Subcutaneous adipose tissue (tissue), 4 donors: ENCODE data around the gene MRPL58. TPM values are rescaled to one million over a fixed set of nuclear protein-coding genes. Genes with fewer than 3 reads are reported as not detected.

ENCODE experiments used
- CTCF ChIP-seq: fragments of 450-650 bp; IDR thresholded peaks from one replicate; pipeline ENCODE4 v1.5.1; 2016; ENCODE audit warnings: low read depth, mild to moderate bottlenecking, control low read depth, antibody characterized with exemption, moderate library complexity
- total RNA-seq, 4 donors: library from RNA; depleted of rRNA; stranded (reverse); fragments of >200 nt; gene quantifications; one replicate each; pipeline ENCODE4 v1.1.0, GENCODE V29; 2016

MRPL58 gene
- 10 to 100 TPM; 34.8 to 53.5 (median 45.1) TPM for total RNA-seq

GRCh38 chr17:75012346-75013091 is at the start of gene MRPL58:
Gene MRPL58 (plus strand): TSS chr17:75012670. CDS start chr17:75012687, 17 bp downstream.
- no peak for TF ChIP-seq CTCF

- TF ChIP-seq CTCF: no peak
These were observed 48.8 kb upstream of the MRPL58 start for GRCh38 chr17:74963656-74964055.

- TF ChIP-seq CTCF: no peak
These were observed 48.2 kb upstream of the MRPL58 start for GRCh38 chr17:74964246-74964761.

- TF ChIP-seq CTCF: no peak
These were observed 47.4 kb upstream of the MRPL58 start for GRCh38 chr17:74964988-74965622.

- TF ChIP-seq CTCF: no peak
These were observed 44.1 kb upstream of the MRPL58 start for GRCh38 chr17:74968361-74968780.

- no peak for TF ChIP-seq CTCF
These were observed 42.1 kb upstream of the MRPL58 start for GRCh38 chr17:74970395-74970794.

- no peak for TF ChIP-seq CTCF
These were observed 41.2 kb upstream of the MRPL58 start for GRCh38 chr17:74971069-74971841.
